GM12878 (cell line): ENCODE measurements around the gene PARP11.

ENCODE experiments used
- MYC ChIP-seq: IDR thresholded peaks from 2 replicates; pipeline ENCODE4 v1.6.1; 2011; ENCODE audit warnings: mild to moderate bottlenecking, low read length, moderate library complexity, inconsistent platforms; ENCODE audit not compliant: insufficient read depth, insufficient replicate concordance, insufficient read length, severe bottlenecking
- RBBP5 ChIP-seq: fragments of 200-600 bp; sonication (generic); conservative IDR thresholded peaks from 2 replicates; pipeline ENCODE4 v1.6.1; 2016

DNA sequence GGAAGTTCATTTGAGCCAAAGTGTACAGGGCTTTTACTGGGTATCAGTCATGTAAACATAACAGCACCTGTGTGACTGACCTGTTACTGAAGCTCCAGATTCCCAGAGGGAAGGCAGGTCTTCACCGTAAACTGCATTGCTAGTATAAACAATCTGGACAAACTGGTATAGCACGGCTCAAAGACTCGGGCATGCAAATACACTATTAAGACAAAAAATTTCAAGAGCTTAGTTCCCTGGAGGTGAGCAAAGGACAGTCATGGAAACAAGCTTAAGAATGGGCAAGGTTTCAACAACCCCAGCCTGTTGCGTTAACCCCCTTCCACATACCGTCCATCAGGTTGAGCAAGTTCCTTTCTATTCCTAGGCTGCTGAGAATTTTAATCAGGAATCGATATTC lies 9.4 kb downstream of the PARP11 start:
- TF ChIP-seq MYC (no peak), RBBP5 (no peak)
